ENCODE data around the gene HDLBP.

The HDLBP gene

DNA sequence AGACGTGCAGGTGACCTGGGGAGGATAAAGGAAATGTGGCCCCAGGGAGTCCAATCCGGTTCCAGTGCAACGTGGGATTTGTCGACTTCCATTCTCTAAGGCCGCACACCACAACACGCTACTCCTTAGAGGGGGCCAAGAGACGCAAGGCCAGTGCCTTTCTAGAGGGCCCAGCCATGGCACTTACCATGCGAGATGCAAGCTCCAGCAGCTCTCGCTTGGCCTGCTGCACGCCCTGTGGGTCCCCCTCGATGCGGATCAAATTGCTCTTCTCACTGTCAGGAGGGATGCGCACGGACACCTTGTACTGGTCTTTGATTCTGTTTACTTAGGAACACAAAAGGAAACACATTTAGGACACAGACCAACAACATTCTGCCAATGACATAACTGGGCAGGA lies 65.8 kb downstream of the HDLBP start:
- H3K79me1 ChIP-seq (ENCODE audit: low read length): peaks cover 6% of the 10 kb centered on the region
- DNase-seq: no peak
- H4K5ac ChIP-seq (ENCODE audit: low read length): no peak overlapping the region
- H3K27ac ChIP-seq (ENCODE audit: low read depth, low read length): no peak overlapping the region
- H3K9ac ChIP-seq (ENCODE audit: low read length): no peak overlapping the region
- no peak overlapping the region for H4K8ac ChIP-seq (ENCODE audit: low read depth, low read length)
- H3K4me1 ChIP-seq (ENCODE audit: control insufficient read depth, low read depth, low read length): no peaks in the 10 kb centered on the region
- no peak overlapping the region for H2BK120ac ChIP-seq (ENCODE audit: low read depth, low read length)
- peaks cover 48% of the 10 kb centered on the region for H3K36me3 ChIP-seq (ENCODE audit: control insufficient read depth, insufficient read depth, low read length)
- no peak overlapping the region for H3K4ac ChIP-seq (ENCODE audit: low read depth, low read length)
- H2BK5ac ChIP-seq (ENCODE audit: low read length): no peak overlapping the region
- no peak overlapping the region for H3K23ac ChIP-seq (ENCODE audit: low read length)
- no peaks in the 10 kb centered on the region for H3K79me2 ChIP-seq (ENCODE audit: control insufficient read depth, insufficient read depth, low read length)
- H3K4me3 ChIP-seq (ENCODE audit: low read length): no peak overlapping the region
- H3K56ac ChIP-seq (ENCODE audit: low read length): no peak overlapping the region
- H2BK15ac ChIP-seq (replicated peaks; ENCODE audit: low read depth): no peak overlapping the region
- H3K18ac ChIP-seq (ENCODE audit: low read length): no peak overlapping the region
- H2AK5ac ChIP-seq (ENCODE audit: low read length): no peak overlapping the region
- WGBS (ENCODE audit: extremely low coverage, insufficient coverage, low lambda C conversion rate): no CpG with 5 or more reads among the region's 14 CpGs
- no peak overlapping the region for H3K4me2 ChIP-seq (ENCODE audit: low read length)
- no peaks in the 10 kb centered on the region for H3K27me3 ChIP-seq (ENCODE audit: insufficient read depth, low read length, poor library complexity)

- no CpG with 5 or more reads among the region's 6 CpGs for WGBS (ENCODE audit: extremely low coverage, insufficient coverage, low lambda C conversion rate)
- Histone ChIP-seq H2BK15ac (replicated peaks; ENCODE audit: low read depth) (no peak overlapping the region), H3K4me3 (ENCODE audit: low read length) (no peak overlapping the region), H3K27ac (ENCODE audit: low read depth, low read length) (no peak overlapping the region), H3K4me2 (ENCODE audit: low read length) (no peak overlapping the region), H3K4me1 (ENCODE audit: control insufficient read depth, low read depth, low read length) (no peaks in the 10 kb centered on the region), H3K56ac (ENCODE audit: low read length) (no peak overlapping the region), H2BK5ac (ENCODE audit: low read length) (no peak overlapping the region), H3K36me3 (ENCODE audit: control insufficient read depth, insufficient read depth, low read length) (peaks cover 50% of the 10 kb centered on the region), H3K79me1 (ENCODE audit: low read length) (peaks cover 6% of the 10 kb centered on the region), H4K8ac (ENCODE audit: low read depth, low read length) (no peak overlapping the region), H3K18ac (ENCODE audit: low read length) (no peak overlapping the region), H3K9ac (ENCODE audit: low read length) (no peak overlapping the region), H3K27me3 (ENCODE audit: insufficient read depth, low read length, poor library complexity) (no peaks in the 10 kb centered on the region), H3K79me2 (ENCODE audit: control insufficient read depth, insufficient read depth, low read length) (no peaks in the 10 kb centered on the region), H4K5ac (ENCODE audit: low read length) (no peak overlapping the region), H3K4ac (ENCODE audit: low read depth, low read length) (no peak overlapping the region), H2BK120ac (ENCODE audit: low read depth, low read length) (no peak overlapping the region), H2AK5ac (ENCODE audit: low read length) (no peak overlapping the region), H3K23ac (ENCODE audit: low read length) (no peak overlapping the region)
- no peak for DNase-seq
These were observed 66.6 kb downstream of the HDLBP start for GRCh38 chr2:241248897-241249296.

- no peaks in the 10 kb centered on the region for H3K27me3 ChIP-seq (ENCODE audit: insufficient read depth, low read length, poor library complexity)
- H3K23ac ChIP-seq (ENCODE audit: low read length): no peak overlapping the region
- no peak for DNase-seq
- H2BK15ac ChIP-seq (replicated peaks; ENCODE audit: low read depth): no peak overlapping the region
- H2BK5ac ChIP-seq (ENCODE audit: low read length): no peak overlapping the region
- H3K9ac ChIP-seq (ENCODE audit: low read length): no peak overlapping the region
- H2AK5ac ChIP-seq (ENCODE audit: low read length): no peak overlapping the region
- H3K79me1 ChIP-seq (ENCODE audit: low read length): peaks cover 6% of the 10 kb centered on the region
- no peak overlapping the region for H3K56ac ChIP-seq (ENCODE audit: low read length)
- H4K5ac ChIP-seq (ENCODE audit: low read length): no peak overlapping the region
- H4K8ac ChIP-seq (ENCODE audit: low read depth, low read length): no peak overlapping the region
- H3K18ac ChIP-seq (ENCODE audit: low read length): no peak overlapping the region
- H3K4me2 ChIP-seq (ENCODE audit: low read length): no peak overlapping the region
- H3K36me3 ChIP-seq (ENCODE audit: control insufficient read depth, insufficient read depth, low read length): peaks cover 46% of the 10 kb centered on the region
- no peak overlapping the region for H3K4ac ChIP-seq (ENCODE audit: low read depth, low read length)
- no peak overlapping the region for H2BK120ac ChIP-seq (ENCODE audit: low read depth, low read length)
- H3K4me1 ChIP-seq (ENCODE audit: control insufficient read depth, low read depth, low read length): no peaks in the 10 kb centered on the region
- no peak overlapping the region for H3K4me3 ChIP-seq (ENCODE audit: low read length)
- H3K79me2 ChIP-seq (ENCODE audit: control insufficient read depth, insufficient read depth, low read length): no peaks in the 10 kb centered on the region
- WGBS (ENCODE audit: extremely low coverage, insufficient coverage, low lambda C conversion rate): no CpG with 5 or more reads among the region's 11 CpGs
- H3K27ac ChIP-seq (ENCODE audit: low read depth, low read length): no peak overlapping the region
These were observed 67.2 kb downstream of the HDLBP start for GRCh38 chr2:241248289-241248688.

DNA sequence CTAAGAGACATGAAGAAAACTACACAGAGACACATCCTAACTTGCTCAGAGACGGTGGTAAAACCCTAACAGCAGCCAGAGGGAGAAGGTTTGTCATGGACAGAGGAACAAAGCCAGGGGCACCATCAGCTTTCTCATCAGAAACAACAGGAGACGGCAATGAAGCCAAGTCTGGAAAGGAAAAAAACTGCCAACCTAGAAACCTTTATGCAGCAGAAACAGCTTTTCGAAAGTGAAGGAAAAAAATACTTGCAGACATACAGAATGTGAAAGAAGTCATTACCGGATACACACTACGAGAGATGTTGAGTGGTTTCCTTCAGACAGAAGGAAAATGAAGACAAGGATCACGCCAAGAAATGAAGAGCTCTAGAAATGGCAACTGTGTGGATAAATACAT lies 71.1 kb downstream of the HDLBP start:
- H3K79me2 ChIP-seq (ENCODE audit: control insufficient read depth, insufficient read depth, low read length): no peaks in the 10 kb centered on the region
- no peak overlapping the region for H3K9ac ChIP-seq (ENCODE audit: low read length)
- no peak overlapping the region for H3K4me3 ChIP-seq (ENCODE audit: low read length)
- H3K79me1 ChIP-seq (ENCODE audit: low read length): peaks cover 6% of the 10 kb centered on the region
- H3K4me2 ChIP-seq (ENCODE audit: low read length): no peak overlapping the region
- no peak for DNase-seq
- H3K23ac ChIP-seq (ENCODE audit: low read length): no peak overlapping the region
- H3K4ac ChIP-seq (ENCODE audit: low read depth, low read length): no peak overlapping the region
- no peaks in the 10 kb centered on the region for H3K27me3 ChIP-seq (ENCODE audit: insufficient read depth, low read length, poor library complexity)
- no peak overlapping the region for H2BK120ac ChIP-seq (ENCODE audit: low read depth, low read length)
- H4K8ac ChIP-seq (ENCODE audit: low read depth, low read length): no peak overlapping the region
- no peak overlapping the region for H2AK5ac ChIP-seq (ENCODE audit: low read length)
- H3K36me3 ChIP-seq (ENCODE audit: control insufficient read depth, insufficient read depth, low read length): peaks cover 33% of the 10 kb centered on the region
- no CpG with 5 or more reads among the region's 6 CpGs for WGBS (ENCODE audit: extremely low coverage, insufficient coverage, low lambda C conversion rate)
- H3K27ac ChIP-seq (ENCODE audit: low read depth, low read length): no peak overlapping the region
- no peak overlapping the region for H3K18ac ChIP-seq (ENCODE audit: low read length)
- no peak overlapping the region for H2BK15ac ChIP-seq (replicated peaks; ENCODE audit: low read depth)
- H4K5ac ChIP-seq (ENCODE audit: low read length): no peak overlapping the region
- no peak overlapping the region for H3K56ac ChIP-seq (ENCODE audit: low read length)
- H3K4me1 ChIP-seq (ENCODE audit: control insufficient read depth, low read depth, low read length): no peaks in the 10 kb centered on the region
- no peak overlapping the region for H2BK5ac ChIP-seq (ENCODE audit: low read length)

DNA sequence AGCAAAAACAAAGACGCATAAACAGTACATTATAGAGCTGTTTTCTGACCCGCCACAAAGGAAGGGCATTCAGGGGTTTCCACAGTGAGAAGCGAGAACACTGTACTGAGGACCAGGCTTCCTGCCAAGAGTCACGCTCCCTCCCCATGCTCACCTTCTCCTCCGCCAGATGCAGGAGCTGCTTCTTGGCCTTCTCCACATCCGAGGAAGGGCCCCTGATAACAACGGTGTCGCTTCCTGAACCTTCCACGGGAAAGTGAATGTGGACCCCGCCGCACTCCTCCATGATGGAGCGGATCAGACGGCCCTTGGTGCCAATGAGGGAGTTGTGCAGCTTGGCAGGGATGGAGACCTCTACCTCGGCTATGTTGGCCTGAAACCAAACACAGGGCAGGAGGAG lies 73.2 kb downstream of the HDLBP start:
- H2BK5ac ChIP-seq (ENCODE audit: low read length): no peak overlapping the region
- no peak overlapping the region for H3K4me2 ChIP-seq (ENCODE audit: low read length)
- H3K18ac ChIP-seq (ENCODE audit: low read length): no peak overlapping the region
- WGBS (ENCODE audit: extremely low coverage, insufficient coverage, low lambda C conversion rate): no CpG with 5 or more reads among the region's 14 CpGs
- peaks cover 25% of the 10 kb centered on the region for H3K36me3 ChIP-seq (ENCODE audit: control insufficient read depth, insufficient read depth, low read length)
- H3K27ac ChIP-seq (ENCODE audit: low read depth, low read length): no peak overlapping the region
- H3K23ac ChIP-seq (ENCODE audit: low read length): no peak overlapping the region
- H3K27me3 ChIP-seq (ENCODE audit: insufficient read depth, low read length, poor library complexity): no peaks in the 10 kb centered on the region
- no peak overlapping the region for H4K5ac ChIP-seq (ENCODE audit: low read length)
- no peak overlapping the region for H4K8ac ChIP-seq (ENCODE audit: low read depth, low read length)
- H2BK15ac ChIP-seq (replicated peaks; ENCODE audit: low read depth): no peak overlapping the region
- H3K56ac ChIP-seq (ENCODE audit: low read length): no peak overlapping the region
- DNase-seq: no peak
- no peaks in the 10 kb centered on the region for H3K4me1 ChIP-seq (ENCODE audit: control insufficient read depth, low read depth, low read length)
- peaks cover 6% of the 10 kb centered on the region for H3K79me1 ChIP-seq (ENCODE audit: low read length)
- no peak overlapping the region for H3K4me3 ChIP-seq (ENCODE audit: low read length)
- no peak overlapping the region for H2BK120ac ChIP-seq (ENCODE audit: low read depth, low read length)
- H2AK5ac ChIP-seq (ENCODE audit: low read length): no peak overlapping the region
- no peak overlapping the region for H3K9ac ChIP-seq (ENCODE audit: low read length)
- no peaks in the 10 kb centered on the region for H3K79me2 ChIP-seq (ENCODE audit: control insufficient read depth, insufficient read depth, low read length)
- H3K4ac ChIP-seq (ENCODE audit: low read depth, low read length): no peak overlapping the region

- Histone ChIP-seq H3K27ac (ENCODE audit: low read depth, low read length) (no peak overlapping the region), H3K4me3 (ENCODE audit: low read length) (no peak overlapping the region), H3K9ac (ENCODE audit: low read length) (no peak overlapping the region), H2AK5ac (ENCODE audit: low read length) (no peak overlapping the region), H3K56ac (ENCODE audit: low read length) (no peak overlapping the region), H3K4me1 (ENCODE audit: control insufficient read depth, low read depth, low read length) (no peaks in the 10 kb centered on the region), H3K79me2 (ENCODE audit: control insufficient read depth, insufficient read depth, low read length) (no peaks in the 10 kb centered on the region), H3K4me2 (ENCODE audit: low read length) (no peak overlapping the region), H3K23ac (ENCODE audit: low read length) (no peak overlapping the region), H4K5ac (ENCODE audit: low read length) (no peak overlapping the region), H3K18ac (ENCODE audit: low read length) (no peak overlapping the region), H4K8ac (ENCODE audit: low read depth, low read length) (no peak overlapping the region), H3K4ac (ENCODE audit: low read depth, low read length) (no peak overlapping the region), H3K27me3 (ENCODE audit: insufficient read depth, low read length, poor library complexity) (no peaks in the 10 kb centered on the region), H2BK15ac (replicated peaks; ENCODE audit: low read depth) (no peak overlapping the region), H3K79me1 (ENCODE audit: low read length) (peaks cover 6% of the 10 kb centered on the region), H2BK5ac (ENCODE audit: low read length) (no peak overlapping the region), H3K36me3 (ENCODE audit: control insufficient read depth, insufficient read depth, low read length) (peaks cover 25% of the 10 kb centered on the region), H2BK120ac (ENCODE audit: low read depth, low read length) (no peak overlapping the region)
- no peak for DNase-seq
- WGBS (ENCODE audit: extremely low coverage, insufficient coverage, low lambda C conversion rate): no CpG with 5 or more reads among the region's 4 CpGs
These were observed 73.8 kb downstream of the HDLBP start for GRCh38 chr2:241241669-241242068.

All from mesendoderm (in vitro differentiated cells).